ENCODE data around the gene HCRT.
"Not testable (repeated sequence)": the region's sequence is repeated elsewhere in the genome, so short reads cannot be mapped to it uniquely, and the experiment has no call there.

Gene HCRT

GRCh38 chr17:42179335-42179734, 5.9 kb downstream of the HCRT start:
- no peak for DNase-seq

GRCh38 chr17:42178817-42179216, 6.4 kb downstream of the HCRT start:
- no peak for DNase-seq

GRCh38 chr17:42177684-42178083, 7.6 kb downstream of the HCRT start:
- no peak for DNase-seq

- no peak for DNase-seq
Observed at GRCh38 chr17:42174126-42174783, 11.0 kb downstream of the HCRT start.

- no peak for DNase-seq
Observed at GRCh38 chr17:42171831-42172230, 13.4 kb downstream of the HCRT start.

GRCh38 chr17:42169351-42169750, 15.9 kb downstream of the HCRT start:
- DNase-seq, result no peak

GRCh38 chr17:42167807-42168206, 17.4 kb downstream of the HCRT start:
- DNase-seq, result no peak

- DNase-seq, result no peak
Observed at GRCh38 chr17:42166196-42166763, 19.0 kb downstream of the HCRT start.

GRCh38 chr17:42165751-42166150, 19.5 kb downstream of the HCRT start:
- DNase-seq, result no peak

GRCh38 chr17:42163696-42164407, 21.4 kb downstream of the HCRT start:
- DNase-seq, result no peak

- no peak for DNase-seq
Observed at GRCh38 chr17:42163113-42163512, 22.1 kb downstream of the HCRT start.

GRCh38 chr17:42160531-42160910, 24.7 kb downstream of the HCRT start:
- no peak for DNase-seq

- DNase-seq, result no peak
Observed at GRCh38 chr17:42159796-42160530, 25.3 kb downstream of the HCRT start.

GRCh38 chr17:42155614-42156045, 29.6 kb downstream of the HCRT start:
- no peak for DNase-seq

- DNase-seq, result no peak
Observed at GRCh38 chr17:42153919-42154742, 31.1 kb downstream of the HCRT start.

GRCh38 chr17:42146911-42147607, 38.2 kb downstream of the HCRT start:
- DNase-seq, result no peak

GRCh38 chr17:42143138-42143537, 42.1 kb downstream of the HCRT start:
- not testable (repeated sequence) for DNase-seq

GRCh38 chr17:42142371-42142896, 42.8 kb downstream of the HCRT start:
- no peak for DNase-seq

GRCh38 chr17:42141382-42141781, 43.9 kb downstream of the HCRT start:
- DNase-seq, result no peak

GRCh38 chr17:42140690-42141089, 44.6 kb downstream of the HCRT start:
- DNase-seq, result not testable (repeated sequence)

- DNase-seq, result no peak
Observed at GRCh38 chr17:42138749-42139492, 46.3 kb downstream of the HCRT start.
